Ovary (tissue), 9 donors: ENCODE data around the gene CPNE1. TPM values are rescaled to one million over a fixed set of nuclear protein-coding genes. Genes with fewer than 3 reads are reported as not detected.
A peak's percentile ranks its signal among the peaks of the same experiment; 100 is the strongest.
"Not testable (repeated sequence)": the region's sequence is repeated elsewhere in the genome, so short reads cannot be mapped to it uniquely, and the experiment has no call there.

Source experiments
- DNase-seq, 5 donors: peaks; one replicate each; pipeline ENCODE4 v3.0.0-alpha.2; 2019 to 2020
- H3K27ac ChIP-seq, 2 donors: fragments of 200-600 bp; one replicate each; pipeline versions ENCODE4 v1.5.1 to v1.8.0; 2019 to 2022
- H3K27me3 ChIP-seq: fragments of 200-600 bp; one replicate; pipeline ENCODE4 v1.8.0; 2022
- H3K36me3 ChIP-seq: fragments of 200-600 bp; sonication (generic); one replicate; pipeline ENCODE4 v1.5.1; 2019
- H3K4me1 ChIP-seq: one replicate; pipeline ENCODE4 v1.8.1; 2013; ENCODE audit warnings: mild to moderate bottlenecking, moderate library complexity; ENCODE audit not compliant: insufficient read depth
- H3K4me3 ChIP-seq: fragments of 200-600 bp; sonication (generic); one replicate; pipeline ENCODE4 v1.5.1; 2017
- H3K9me3 ChIP-seq, 2 donors: fragments of 200-600 bp in 1 of 2; sonication (generic) in 1 of 2; one replicate each; pipeline versions ENCODE4 v1.5.1 to v1.8.1; 2013 to 2019; ENCODE audit warnings: mild to moderate bottlenecking in 1 of 2, moderate library complexity in 1 of 2
- EP300 ChIP-seq: sonication (generic); formaldehyde crosslinking; IDR thresholded peaks from one replicate; pipeline ENCODE4 v1.6.1; 2017; ENCODE audit warnings: antibody characterized with exemption
- POLR2A ChIP-seq: fragments of 450-650 bp; IDR thresholded peaks from one replicate; pipeline ENCODE4 v1.6.1; 2017; ENCODE audit warnings: antibody characterized with exemption, mild to moderate bottlenecking, moderate library complexity
- WGBS, 3 donors: extraction: QIAGEN DNeasy Blood & Tissue Kit in 1 of 3; methylation state at CpG; one replicate each; pipeline versions ENCODE4 v1.1.5 to v1.1.7; 2013 to 2017; 5-methylcytosine and 5-hydroxymethylcytosine counted together
- intact Hi-C, 4 donors: fragments of 100-400 bp; cut with DNase I; formaldehyde crosslinking; loops; one replicate each; pipeline versions ENCODE4 v1.11.0 to v1.15.1; 2022 to 2023
- polyA plus RNA-seq, 2 donors: library from polyadenylated mRNA; stranded (reverse); fragments of 200-250 nt in 1 of 2; fragments of 350-450 nt in 1 of 2; fragmentation: Illumina TruSeq in 1 of 2; extraction: RNeasy Lipid Tissue Mini Kit (QIAGEN cat#74804) in 1 of 2; gene quantifications; one replicate each; pipeline ENCODE4 v1.2.3, GENCODE V29; 2013 to 2014
- total RNA-seq, 7 donors: library from RNA; depleted of rRNA in 2 of 7; stranded (reverse); fragments of >200 nt in 2 of 7; fragmentation: NEBNext Ultra II Directional in 3 of 7; extraction: Animal tissue kit (Norgen Biotek cat#: 25700) in 3 of 7; gene quantifications; one replicate each; pipeline versions ENCODE4 v1.1.0 to v1.2.4, GENCODE V29; 2016 to 2023
- TF ChIP-seq, protein P1 (sequence below), 3 donors: fragments of 450-650 bp in 2 of 3; fragments of 200-600 bp in 1 of 3; IDR thresholded peaks; one replicate each; pipeline versions ENCODE4 v1.5.1 to v1.8.0; 2016 to 2022; ENCODE audit warnings: antibody characterized with exemption in 3 of 3, mild to moderate bottlenecking in 1 of 3
- donor health status: DM: no; HTN: no; CAD: no; lungs with moderate emphysema.
- donor health status: DM: no; HTN: no; CAD: no.
- donor health status: Bipolar disorder and iron deficiency.
- donor health status: DM: yes; HTN: yes; CAD: no.
- donor health status: DM: no; HTN: no; CAD: no.
- donor health status: DM: yes; HTN: yes; CAD: no.

The CPNE1 gene
- total and polyA plus RNA-seq, 9 donors = 97.5 to 173 (median 157) TPM

DNA sequence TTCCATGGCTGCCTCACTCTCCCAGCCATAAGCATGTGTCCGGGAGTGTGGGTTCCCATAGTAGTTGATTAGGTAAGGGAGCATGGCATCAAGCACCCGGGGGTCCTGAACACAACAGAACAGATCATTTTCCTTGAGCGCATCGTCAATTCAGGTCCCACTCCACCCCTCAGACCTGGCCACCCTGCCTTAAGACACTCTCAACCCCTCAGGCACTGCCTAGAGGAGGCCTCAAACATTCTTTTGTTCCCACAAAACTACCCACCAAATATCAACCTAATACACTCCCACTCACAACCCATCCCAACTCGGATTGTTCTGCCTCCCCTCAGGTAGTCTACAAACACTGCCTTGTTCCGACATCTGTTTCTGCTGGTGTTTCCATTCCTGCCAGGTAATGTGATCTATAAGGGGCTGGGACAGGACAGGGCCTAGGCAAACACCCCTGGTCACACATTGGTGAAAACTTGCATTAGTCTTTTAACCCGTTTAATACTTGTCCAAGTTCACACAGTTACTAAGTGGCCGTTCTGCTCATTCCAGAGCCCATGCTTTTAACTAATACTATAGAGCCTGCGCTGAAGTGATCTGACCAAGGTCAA, 33.1 kb upstream of the CPNE1 start:
- intact Hi-C loops = loop anchor here in 2 of 4 donors (10.0 kb wide), 2 partner anchors 93 to 223 kb away; no protein-coding TSS in a partner anchor
- H3K4me1 ChIP-seq = peaks cover 7% of the 10 kb centered on the region
- no peaks in the 10 kb centered on the region for H3K27me3 ChIP-seq
- TF ChIP-seq POLR2A (no peak), EP300 (no peak)
- TF ChIP-seq, protein P1, sequence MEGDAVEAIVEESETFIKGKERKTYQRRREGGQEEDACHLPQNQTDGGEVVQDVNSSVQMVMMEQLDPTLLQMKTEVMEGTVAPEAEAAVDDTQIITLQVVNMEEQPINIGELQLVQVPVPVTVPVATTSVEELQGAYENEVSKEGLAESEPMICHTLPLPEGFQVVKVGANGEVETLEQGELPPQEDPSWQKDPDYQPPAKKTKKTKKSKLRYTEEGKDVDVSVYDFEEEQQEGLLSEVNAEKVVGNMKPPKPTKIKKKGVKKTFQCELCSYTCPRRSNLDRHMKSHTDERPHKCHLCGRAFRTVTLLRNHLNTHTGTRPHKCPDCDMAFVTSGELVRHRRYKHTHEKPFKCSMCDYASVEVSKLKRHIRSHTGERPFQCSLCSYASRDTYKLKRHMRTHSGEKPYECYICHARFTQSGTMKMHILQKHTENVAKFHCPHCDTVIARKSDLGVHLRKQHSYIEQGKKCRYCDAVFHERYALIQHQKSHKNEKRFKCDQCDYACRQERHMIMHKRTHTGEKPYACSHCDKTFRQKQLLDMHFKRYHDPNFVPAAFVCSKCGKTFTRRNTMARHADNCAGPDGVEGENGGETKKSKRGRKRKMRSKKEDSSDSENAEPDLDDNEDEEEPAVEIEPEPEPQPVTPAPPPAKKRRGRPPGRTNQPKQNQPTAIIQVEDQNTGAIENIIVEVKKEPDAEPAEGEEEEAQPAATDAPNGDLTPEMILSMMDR (IDR thresholded peaks at IDR 0.05) = no peak
- no peaks in the 10 kb centered on the region for H3K9me3 ChIP-seq
- no peak overlapping the region for H3K27ac ChIP-seq
- no peak for DNase-seq
- WGBS, 3 donors = 52 to 68% (median 57%) methylated on average over 9 of the region's 9 CpGs
- H3K4me3 ChIP-seq = peak overlapping the region; percentile 67
- H3K36me3 ChIP-seq = no peaks in the 10 kb centered on the region

DNA sequence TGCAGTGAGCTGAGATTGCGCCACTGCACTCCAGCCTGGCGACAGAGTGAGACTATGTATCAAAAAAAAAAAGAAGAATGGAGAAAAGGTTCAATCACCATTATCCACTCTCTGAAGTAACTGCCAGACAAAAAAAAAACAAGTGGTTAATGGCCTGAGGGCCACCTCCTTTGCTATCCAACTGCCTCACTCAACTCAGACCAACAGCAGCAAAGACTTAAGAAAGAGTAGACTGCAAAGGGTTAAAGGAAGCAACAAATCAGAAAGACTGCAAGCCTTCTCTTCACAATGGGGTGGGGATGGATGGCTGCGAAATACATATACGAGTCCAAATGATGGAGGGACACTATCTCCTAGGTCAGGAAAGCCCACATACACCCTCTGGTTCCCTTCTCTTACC, 31.3 kb upstream of the CPNE1 start:
- intact Hi-C loops = loop anchor here in 2 of 4 donors (10.0 kb wide), 2 partner anchors 91 to 221 kb away; no protein-coding TSS in a partner anchor
- no peaks in the 10 kb centered on the region for H3K9me3 ChIP-seq
- no peaks in the 10 kb centered on the region for H3K36me3 ChIP-seq
- DNase-seq = no peak
- H3K27ac ChIP-seq = no peak overlapping the region
- H3K27me3 ChIP-seq = no peaks in the 10 kb centered on the region
- WGBS, 3 donors = 76 to 89% (median 82%) methylated on average over 4 of the region's 4 CpGs
- TF ChIP-seq EP300 (no peak), POLR2A (no peak)
- TF ChIP-seq, protein P1 (IDR thresholded peaks at IDR 0.05) = no peak
- no peak overlapping the region for H3K4me3 ChIP-seq
- peaks cover 7% of the 10 kb centered on the region for H3K4me1 ChIP-seq

DNA sequence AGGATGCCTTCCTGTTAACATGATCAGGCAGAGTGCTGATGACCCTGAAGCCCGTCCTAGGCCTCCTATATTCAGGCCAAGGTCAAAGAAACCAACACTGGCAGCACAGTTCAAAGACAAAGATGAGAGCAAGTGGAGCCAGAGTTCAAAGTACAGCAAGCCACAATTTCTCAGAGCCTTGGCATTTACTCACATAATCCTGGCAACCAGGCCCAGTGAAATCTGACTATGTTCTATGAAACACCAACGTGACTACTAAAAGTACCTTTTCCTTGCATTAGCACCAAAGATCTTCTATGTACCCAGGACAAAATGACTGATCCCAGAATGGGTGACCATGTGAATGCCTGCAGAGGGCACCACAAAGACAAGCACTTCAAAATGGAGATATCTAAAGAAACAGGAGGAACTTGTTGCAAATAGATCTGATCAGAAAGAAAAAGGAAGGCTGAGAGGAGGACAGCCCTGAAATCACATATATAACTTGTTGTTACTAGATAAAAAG, 30.6 kb upstream of the CPNE1 start:
- TF ChIP-seq, protein P1 (IDR thresholded peaks at IDR 0.05) = no peak
- TF ChIP-seq EP300 = no peak
- TF ChIP-seq POLR2A = no peak
- no peak overlapping the region for H3K4me3 ChIP-seq
- no peaks in the 10 kb centered on the region for H3K9me3 ChIP-seq
- H3K4me1 ChIP-seq = peaks cover 7% of the 10 kb centered on the region
- H3K36me3 ChIP-seq = no peaks in the 10 kb centered on the region
- 72 to 81% (median 81%) methylated on average over 2 of the region's 2 CpGs for WGBS, 3 donors
- H3K27me3 ChIP-seq = no peaks in the 10 kb centered on the region
- DNase-seq = no peak
- H3K27ac ChIP-seq = no peak overlapping the region
- intact Hi-C loops = loop anchor here in 2 of 4 donors (10.0 kb wide), 2 partner anchors 90 to 220 kb away; no protein-coding TSS in a partner anchor

DNA sequence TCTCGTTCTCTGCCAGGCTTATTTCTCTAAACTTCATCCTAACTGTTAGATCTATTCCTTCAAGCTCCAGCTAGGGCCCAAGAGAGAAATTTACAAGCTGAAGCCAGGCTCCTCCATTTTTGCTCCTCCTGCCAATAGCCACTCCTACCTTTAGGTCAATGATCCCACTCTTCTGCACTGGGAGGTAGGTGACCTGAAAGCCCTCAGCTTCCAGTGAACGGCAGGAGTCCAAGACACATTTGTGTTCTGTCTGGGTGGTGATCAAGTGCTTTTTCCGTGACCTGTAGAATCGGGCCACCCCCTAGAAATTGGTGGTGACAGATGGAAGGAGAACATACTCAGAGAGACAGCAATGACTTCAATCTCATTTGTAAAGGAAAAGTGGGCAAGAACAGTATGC, 25.6 kb upstream of the CPNE1 start:
- no peak for DNase-seq
- TF ChIP-seq POLR2A = no peak
- TF ChIP-seq, protein P1 (IDR thresholded peaks at IDR 0.05) = no peak
- TF ChIP-seq EP300 = no peak
- Histone ChIP-seq H3K9me3 (no peaks in the 10 kb centered on the region), H3K36me3 (no peaks in the 10 kb centered on the region), H3K4me1 (no peaks in the 10 kb centered on the region), H3K4me3 (no peak overlapping the region), H3K27ac (no peak overlapping the region), H3K27me3 (no peaks in the 10 kb centered on the region)
- intact Hi-C loops = loop anchor here in 2 of 4 donors (10.0 kb wide), 2 partner anchors 85 to 215 kb away; no protein-coding TSS in a partner anchor
- WGBS, 3 donors = 81 to 87% (median 86%) methylated on average over 4 of the region's 4 CpGs

DNA sequence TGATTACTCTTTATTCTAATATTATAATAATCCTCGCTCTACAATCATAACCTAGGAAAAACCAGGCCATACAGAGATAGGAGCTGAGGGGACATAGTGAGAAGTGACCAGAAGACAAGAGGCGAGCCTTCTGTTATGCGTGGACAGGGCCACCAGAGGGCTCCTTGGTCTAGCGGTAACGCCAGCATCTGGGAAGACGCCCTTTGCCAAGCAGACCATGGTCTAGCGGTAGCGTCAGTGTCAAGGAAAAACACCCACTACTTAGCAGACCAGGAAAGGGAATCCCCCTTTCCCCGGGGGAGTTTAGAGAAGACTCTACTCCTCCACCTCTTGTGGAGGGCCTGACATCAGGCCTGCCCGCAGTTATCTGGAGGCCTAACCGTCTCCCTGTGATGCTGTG, 22.2 kb upstream of the CPNE1 start:
- H3K27ac ChIP-seq, H3K9me3 ChIP-seq, H3K4me1 ChIP-seq, H3K27me3 ChIP-seq, H3K4me3 ChIP-seq, intact Hi-C loops, DNase-seq, H3K36me3 ChIP-seq: not testable (repeated sequence)
- WGBS, 3 donors = 89 to 90% (median 90%) methylated on average over 11 of the region's 11 CpGs

DNA sequence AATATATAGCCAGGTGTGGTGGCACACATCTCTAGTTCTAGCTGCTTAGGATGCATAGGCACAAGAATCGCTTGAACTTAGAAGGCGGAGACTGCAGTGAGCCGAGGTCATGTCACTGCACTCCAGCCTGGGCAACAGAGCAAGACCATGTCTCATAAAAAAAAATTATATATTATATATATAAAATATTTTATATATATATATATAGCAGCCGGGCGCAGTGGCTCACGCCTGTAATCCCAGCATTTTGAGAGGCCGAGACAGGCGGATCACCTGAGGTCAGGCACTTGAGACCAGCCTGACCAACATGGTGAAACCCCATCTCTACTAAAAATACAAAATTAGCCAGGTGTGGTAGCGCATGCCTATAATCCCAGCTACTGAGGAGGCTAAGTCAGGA, 20.7 kb upstream of the CPNE1 start:
- DNase-seq = peak in 1 of 5 donors; percentile 5
- H3K27ac ChIP-seq, H3K27me3 ChIP-seq, H3K9me3 ChIP-seq, H3K4me3 ChIP-seq, intact Hi-C loops, H3K36me3 ChIP-seq, H3K4me1 ChIP-seq: not testable (repeated sequence)
- 90 to 96% (median 95%) methylated on average over 9 of the region's 9 CpGs for WGBS, 3 donors
